ENCODE measurements around the gene FRG2C.
"Not testable (repeated sequence)": the region's sequence is repeated elsewhere in the genome, so short reads cannot be mapped to it uniquely, and the experiment has no call there.

- TF ChIP-seq CTCF (conservative IDR thresholded peaks at IDR 0.05; ENCODE audit: low read depth, low read length); RAD21 (IDR thresholded peaks at IDR 0.05; ENCODE audit: low read length); MAZ (IDR thresholded peaks at IDR 0.05; ENCODE audit: borderline replicate concordance, low read depth, low read length); MAFK (IDR thresholded peaks at IDR 0.05; ENCODE audit: low read depth, low read length); BHLHE40 (IDR thresholded peaks at IDR 0.05; ENCODE audit: low read depth, low read length); USF2 (IDR thresholded peaks at IDR 0.05; ENCODE audit: low read depth, low read length); SMC3 (IDR thresholded peaks at IDR 0.05; ENCODE audit: low read depth, low read length); POLR2A (IDR thresholded peaks at IDR 0.05; ENCODE audit: low read depth, low read length); CEBPB (IDR thresholded peaks at IDR 0.05; ENCODE audit: low read depth, low read length); MXI1 (IDR thresholded peaks at IDR 0.05; ENCODE audit: borderline replicate concordance, low read depth, low read length); CHD1 (IDR thresholded peaks at IDR 0.05; ENCODE audit: low read depth, low read length); NFE2L2 (IDR thresholded peaks at IDR 0.05; ENCODE audit: low read depth, low read length); FOS (IDR thresholded peaks at IDR 0.05; ENCODE audit: low read depth, low read length): not testable (repeated sequence)
These were observed 25.2 kb upstream of the FRG2C start for GRCh38 chr3:75638947-75639346.

All from IMR-90 (cell line).